Kidney epithelial cell (primary cell): Measurements from ENCODE around the gene DOP1A. TPM values are rescaled to one million over a fixed set of nuclear protein-coding genes. Genes with fewer than 3 reads are reported as not detected.

Experiments
- DNase-seq: peaks from one replicate; pipeline ENCODE4 v3.0.0-alpha.2; 2010; ENCODE audit warnings: low read depth
- H3K27me3 ChIP-seq: 2 replicates; pipeline ENCODE4 v1.6.0; 2011; ENCODE audit warnings: low read length; ENCODE audit not compliant: control insufficient read depth, insufficient read depth
- H3K36me3 ChIP-seq: 2 replicates; pipeline ENCODE4 v1.5.1; 2011; ENCODE audit warnings: low read length; ENCODE audit not compliant: control insufficient read depth, insufficient read depth
- H3K4me3 ChIP-seq: 2 replicates; pipeline ENCODE4 v1.5.1; 2011; ENCODE audit warnings: low read depth, mild to moderate bottlenecking, control low read depth, low read length
- CTCF ChIP-seq: IDR thresholded peaks from 2 replicates; pipeline ENCODE4 v1.5.1; 2011; ENCODE audit warnings: mild to moderate bottlenecking, moderate library complexity, low read length, control low read depth, inconsistent platforms; ENCODE audit not compliant: insufficient read depth, poor library complexity, severe bottlenecking
- total RNA-seq: library from RNA; depleted of rRNA; stranded (reverse); fragments of >200 nt; gene quantifications from 2 replicates; pipeline ENCODE4 v1.2.3, GENCODE V29; 2015

Gene DOP1A
- total RNA-seq, 1 donor from 2014 or later = 11.7 TPM

GRCh38 chr6:83155794-83156193, 88.3 kb downstream of the DOP1A start:
- Histone ChIP-seq H3K36me3 (no peaks in the 10 kb centered on the region), H3K27me3 (no peaks in the 10 kb centered on the region), H3K4me3 (no peak overlapping the region)
- TF ChIP-seq CTCF = no peak
- DNase-seq = no peak

- H3K4me3 ChIP-seq = no peak overlapping the region
- no peak for TF ChIP-seq CTCF
- no peak for DNase-seq
- no peaks in the 10 kb centered on the region for H3K36me3 ChIP-seq
- no peaks in the 10 kb centered on the region for H3K27me3 ChIP-seq
Observed at GRCh38 chr6:83160167-83160566, 92.7 kb downstream of the DOP1A start.

DNA sequence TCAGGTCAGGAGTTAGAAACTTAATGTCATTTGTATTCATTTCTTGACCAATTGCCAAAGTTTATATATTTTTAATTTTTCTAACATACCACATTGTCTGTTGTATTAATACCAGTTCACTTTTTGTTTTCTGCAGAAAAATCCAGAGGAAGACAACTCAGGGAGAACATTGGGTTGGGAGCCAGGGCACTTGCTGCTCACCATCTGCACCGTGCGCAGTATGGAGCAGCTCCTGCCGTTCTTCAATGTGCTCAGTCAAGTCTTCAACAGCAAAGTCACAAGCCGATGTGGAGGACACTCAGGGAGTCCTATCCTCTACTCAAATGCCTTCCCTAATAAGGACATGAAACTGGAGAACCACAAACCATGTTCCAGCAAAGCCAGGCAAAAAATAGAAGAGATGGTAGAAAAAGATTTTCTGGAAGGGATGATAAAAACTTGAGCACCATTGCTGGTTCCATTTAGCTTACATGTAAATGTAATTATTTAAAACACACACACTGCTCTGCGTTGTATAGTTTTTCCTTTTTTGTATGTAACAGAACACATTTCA, 100.3 kb downstream of the DOP1A start:
- no peak overlapping the region for H3K4me3 ChIP-seq
- TF ChIP-seq CTCF = no peak
- no peaks in the 10 kb centered on the region for H3K36me3 ChIP-seq

GRCh38 chr6:83168556-83168955, 101.1 kb downstream of the DOP1A start:
- no peak for DNase-seq
- Histone ChIP-seq H3K27me3 (no peaks in the 10 kb centered on the region), H3K4me3 (no peak overlapping the region), H3K36me3 (no peaks in the 10 kb centered on the region)
- TF ChIP-seq CTCF = no peak

More for the DNA sequence above, 100.3 kb downstream of the DOP1A start:
- no peaks in the 10 kb centered on the region for H3K27me3 ChIP-seq
- DNase-seq = no peak

DNA sequence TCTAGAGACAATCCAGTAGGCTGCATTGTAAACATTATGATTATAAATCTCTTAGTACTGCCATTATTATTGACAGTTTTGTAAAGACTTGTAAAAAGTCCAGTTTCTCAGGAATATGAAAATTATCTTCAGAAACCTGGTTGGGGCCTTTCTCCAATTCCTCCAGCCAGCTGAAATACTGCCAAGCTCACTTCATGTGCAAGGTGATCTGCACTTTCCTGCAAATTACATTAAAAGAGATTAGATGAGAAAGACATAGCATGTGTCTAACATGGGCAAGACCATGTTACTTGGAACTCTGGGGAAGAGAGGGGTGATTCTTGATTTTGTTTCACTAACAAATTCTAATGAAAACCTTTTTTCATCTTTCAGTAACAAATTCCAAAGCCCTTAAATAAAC, 101.6 kb downstream of the DOP1A start:
- Histone ChIP-seq H3K36me3 (no peaks in the 10 kb centered on the region), H3K27me3 (no peaks in the 10 kb centered on the region), H3K4me3 (no peak overlapping the region)
- no peak for DNase-seq
- no peak for TF ChIP-seq CTCF

GRCh38 chr6:83169511-83169910, 102.0 kb downstream of the DOP1A start:
- Histone ChIP-seq H3K27me3 (no peaks in the 10 kb centered on the region), H3K4me3 (no peak overlapping the region), H3K36me3 (no peaks in the 10 kb centered on the region)
- DNase-seq = no peak
- TF ChIP-seq CTCF = no peak
